GM21390 (cell line): ENCODE measurements around the gene KRT83.
A peak's percentile ranks its signal among the peaks of the same experiment; 100 is the strongest.

Source experiments
- ATAC-seq: cut with Tn5 transposase; IDR thresholded peaks from one replicate; pipeline ENCODE4 v1.9.1; 2021; ENCODE audit not compliant: unreplicated experiment

Gene KRT83

DNA sequence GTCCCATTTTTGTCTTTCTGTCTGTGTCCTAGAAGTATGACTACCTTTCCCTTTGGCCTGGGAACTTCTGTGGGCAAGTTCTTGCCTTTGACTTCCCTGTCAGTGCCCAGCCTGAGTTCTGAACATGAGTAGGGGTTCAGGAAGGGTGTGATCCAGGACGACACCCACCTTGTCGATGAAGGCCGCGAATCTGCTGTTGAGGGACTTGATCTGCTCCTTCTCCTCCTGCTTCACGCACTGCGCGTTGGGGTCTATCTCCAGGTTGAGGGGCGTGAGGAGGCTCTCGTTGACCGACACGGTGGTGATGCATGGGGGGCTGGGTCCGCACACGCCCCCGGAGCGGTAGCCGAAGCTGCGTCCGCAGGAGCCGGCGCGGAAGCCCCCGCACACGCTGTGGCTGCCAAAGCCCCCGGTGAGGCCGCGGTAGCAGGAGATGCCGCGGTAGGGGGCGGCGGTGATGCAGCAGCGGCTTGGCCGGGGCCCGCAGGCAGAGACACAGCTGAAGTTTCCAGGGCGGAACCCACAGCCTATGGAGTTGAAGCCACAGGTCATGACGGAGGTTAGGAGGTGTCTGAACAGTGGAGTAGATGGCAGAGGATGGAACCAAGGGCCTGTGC lies at the start of gene KRT83:
Gene KRT83 (minus strand): TSS at position 615 of the 617 bp plus-strand sequence. CDS start 63 bp downstream, at position 552.
- ATAC-seq: no peak

DNA sequence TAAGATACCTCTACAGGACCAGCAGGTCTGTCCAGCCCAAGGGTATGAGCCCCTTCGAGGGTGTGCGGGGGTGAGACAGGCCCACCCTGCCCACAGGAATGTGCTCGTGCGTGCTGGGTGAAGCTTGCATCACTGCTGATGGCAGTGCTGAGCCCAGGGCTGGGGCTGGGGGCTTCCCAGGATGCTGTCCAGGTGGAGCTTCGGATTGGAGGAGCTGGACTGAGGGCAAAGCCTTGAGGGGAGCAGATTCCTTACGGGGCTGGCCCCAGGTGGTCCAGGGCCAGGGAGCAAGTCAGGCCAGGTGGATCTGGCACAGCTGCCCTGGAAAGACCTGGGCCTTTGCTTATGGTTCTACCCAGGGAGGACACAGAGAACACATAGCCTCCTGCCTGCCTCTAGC lies 48.6 kb upstream of the KRT83 start:
- ATAC-seq: no peak

DNA sequence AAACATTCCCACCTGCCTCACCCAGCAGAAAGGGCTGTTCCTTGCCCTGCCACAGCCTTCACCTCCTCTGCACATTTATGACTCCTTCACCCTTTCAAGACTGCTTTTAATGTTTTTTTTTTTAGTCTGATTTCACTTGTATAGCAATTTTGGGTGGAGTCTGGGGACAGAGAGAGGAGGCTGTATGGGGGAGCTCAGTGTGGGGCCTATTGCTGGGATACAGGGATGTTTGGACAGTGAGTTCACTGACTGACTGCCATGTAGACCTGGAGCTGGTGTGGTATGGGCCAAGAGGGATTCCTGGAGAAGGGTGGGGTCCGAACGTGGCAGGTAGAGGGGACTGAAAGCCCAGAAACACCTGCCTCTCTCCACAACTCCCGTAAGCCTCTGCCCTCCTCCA lies 48.0 kb upstream of the KRT83 start:
- ATAC-seq: no peak

DNA sequence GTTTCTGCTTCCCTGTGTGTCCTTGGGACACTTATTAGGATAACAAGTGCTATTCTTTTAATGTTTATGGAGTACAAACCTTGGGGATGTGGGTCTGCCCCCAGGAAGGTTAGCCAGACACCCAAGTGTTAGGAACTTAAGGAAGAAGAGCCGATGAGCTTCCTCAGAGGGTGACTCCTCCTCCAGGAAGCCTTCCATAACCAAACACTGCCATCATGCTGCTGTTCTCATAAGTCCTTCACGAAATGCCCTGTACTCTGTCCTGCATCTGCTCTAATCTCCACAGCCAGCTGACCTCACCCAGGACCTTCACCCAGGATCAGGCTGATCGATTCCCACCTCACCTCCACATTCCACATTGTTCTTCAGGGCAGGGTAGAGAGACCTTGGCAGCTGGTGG lies 47.3 kb upstream of the KRT83 start:
- no peak for ATAC-seq

DNA sequence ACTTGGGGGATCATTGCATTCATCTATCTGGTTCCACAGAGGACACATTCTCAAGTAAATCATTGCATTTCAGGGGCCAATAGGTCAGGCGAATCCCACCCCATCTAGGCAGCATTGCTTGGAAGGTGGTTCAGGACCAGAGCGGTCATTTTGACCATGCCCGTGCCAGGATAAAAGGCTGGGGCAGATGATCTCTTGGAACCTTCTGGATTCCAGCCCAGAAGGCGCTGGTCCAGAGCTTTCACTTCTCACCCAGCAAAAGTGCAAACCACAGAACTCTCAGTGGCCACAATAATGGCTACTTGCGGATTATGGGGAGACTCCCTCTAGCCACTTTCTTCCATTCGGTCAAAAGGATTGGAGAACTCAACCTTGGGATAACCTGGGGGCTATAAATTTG lies 46.7 kb upstream of the KRT83 start:
- ATAC-seq: no peak

DNA sequence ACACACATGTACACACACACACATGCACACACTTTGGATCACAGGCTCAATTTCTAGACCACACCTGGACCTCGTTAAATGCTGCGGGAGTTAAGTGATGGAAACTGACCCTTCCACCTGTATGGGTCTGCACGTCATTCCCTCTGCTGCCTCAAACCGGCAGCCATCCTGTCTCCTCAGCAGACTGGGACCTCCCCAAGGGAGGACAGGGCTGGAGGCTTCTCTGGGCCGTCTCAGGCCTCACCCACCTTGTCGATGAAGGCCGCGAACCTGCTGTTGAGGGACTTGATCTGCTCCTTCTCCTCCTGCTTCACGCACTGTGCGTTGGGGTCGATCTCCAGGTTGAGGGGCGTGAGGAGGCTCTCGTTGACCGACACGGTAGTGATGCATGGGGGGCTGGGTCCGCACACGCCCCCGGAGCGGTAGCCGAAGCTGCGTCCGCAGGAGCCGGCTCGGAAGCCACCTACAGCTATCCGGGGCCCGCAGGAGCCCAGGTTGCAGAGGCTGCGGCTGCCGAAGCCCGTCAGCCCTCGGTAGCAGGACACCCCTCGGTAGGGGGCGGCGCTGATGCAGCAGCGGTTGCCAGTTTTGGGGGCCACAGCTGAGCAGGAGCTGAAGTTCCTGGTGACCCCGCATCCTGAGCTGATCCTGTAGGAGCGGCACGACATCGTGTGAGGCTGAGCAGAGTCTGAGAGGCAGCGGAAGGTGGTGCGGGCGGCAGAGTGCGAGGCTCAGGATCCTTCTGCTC lies 45.7 kb upstream of the KRT83 start, which contains the start of gene KRT85:
Gene KRT85 (minus strand): TSS at position 744 of the 748 bp plus-strand sequence. CDS start 76 bp downstream, at position 668.
- no peak for ATAC-seq

DNA sequence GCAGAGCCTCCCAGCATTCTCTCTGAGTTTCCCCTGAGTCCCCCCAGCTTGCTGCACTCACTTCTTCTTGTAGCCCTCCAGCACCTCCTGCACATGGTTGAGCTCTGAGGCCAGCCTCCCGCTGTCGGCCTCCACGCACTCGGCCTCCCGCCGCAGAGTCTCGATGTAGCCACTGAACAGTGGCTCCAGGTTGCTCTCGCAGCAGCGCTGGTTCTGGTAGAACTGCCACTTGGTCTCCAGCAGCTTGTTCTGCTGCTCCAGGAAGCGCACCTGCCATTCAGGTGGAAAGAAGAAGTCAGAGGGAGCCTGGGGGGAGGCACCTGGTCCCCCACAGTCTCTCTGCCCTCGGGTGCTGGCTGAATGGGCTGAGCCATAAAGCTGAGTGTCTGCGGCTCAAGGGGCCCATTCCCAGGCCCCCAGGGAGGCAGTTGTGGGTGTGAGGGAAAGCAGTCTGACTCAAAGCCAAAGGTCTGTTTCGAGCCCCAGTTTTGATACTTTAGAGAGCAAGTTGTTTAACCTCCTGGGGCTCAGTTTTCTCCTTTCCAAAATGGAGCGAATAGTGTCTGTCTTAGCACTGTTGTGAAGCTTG lies 43.8 kb upstream of the KRT83 start:
- no peak for ATAC-seq

DNA sequence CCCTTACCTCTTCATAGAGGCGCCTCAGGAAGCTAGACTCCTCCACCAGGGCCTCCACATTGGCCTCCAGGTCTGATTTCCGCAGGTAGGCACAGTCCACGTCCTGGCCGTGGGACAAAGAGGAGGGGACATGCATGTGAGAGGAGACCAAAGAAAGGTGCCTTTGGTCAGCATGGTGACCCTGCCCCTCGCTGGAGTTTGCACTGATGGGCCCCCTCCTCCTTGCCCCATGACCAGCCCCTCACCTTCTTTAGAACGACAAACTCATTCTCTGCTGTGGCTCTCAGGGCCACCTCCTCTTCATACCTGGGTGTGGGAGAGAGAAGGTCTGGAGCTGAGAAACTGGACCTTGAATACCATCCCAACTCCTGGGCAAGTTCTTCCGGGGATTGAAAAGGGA lies 42.9 kb upstream of the KRT83 start:
- no peak for ATAC-seq

DNA sequence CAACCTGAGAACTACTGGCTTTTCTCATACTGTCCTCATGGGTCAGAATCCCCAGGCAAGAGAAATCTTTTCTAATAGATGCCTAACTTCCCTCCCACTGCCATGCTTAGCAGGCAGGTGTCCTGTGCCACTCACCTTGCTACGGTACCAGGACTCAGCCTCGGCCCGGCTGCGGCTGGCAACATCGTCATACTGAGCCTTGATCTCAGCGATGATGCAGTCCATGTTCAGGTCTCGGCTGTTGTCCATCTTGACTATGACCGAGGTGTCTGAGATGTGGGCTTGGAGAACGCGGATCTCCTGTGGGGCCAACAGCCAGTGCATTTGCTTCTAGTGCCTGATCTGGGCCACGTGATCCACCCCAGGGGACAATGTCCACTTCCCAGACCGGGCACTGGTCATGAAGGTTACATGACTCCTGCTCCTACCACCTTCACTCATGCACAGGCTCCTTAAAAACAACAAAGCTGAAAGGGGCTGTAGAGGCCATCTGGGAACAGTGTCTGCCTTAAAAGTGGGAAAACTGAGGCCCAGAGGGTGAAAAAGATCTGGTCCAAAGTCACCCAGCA lies 42.0 kb upstream of the KRT83 start:
- no peak for ATAC-seq

DNA sequence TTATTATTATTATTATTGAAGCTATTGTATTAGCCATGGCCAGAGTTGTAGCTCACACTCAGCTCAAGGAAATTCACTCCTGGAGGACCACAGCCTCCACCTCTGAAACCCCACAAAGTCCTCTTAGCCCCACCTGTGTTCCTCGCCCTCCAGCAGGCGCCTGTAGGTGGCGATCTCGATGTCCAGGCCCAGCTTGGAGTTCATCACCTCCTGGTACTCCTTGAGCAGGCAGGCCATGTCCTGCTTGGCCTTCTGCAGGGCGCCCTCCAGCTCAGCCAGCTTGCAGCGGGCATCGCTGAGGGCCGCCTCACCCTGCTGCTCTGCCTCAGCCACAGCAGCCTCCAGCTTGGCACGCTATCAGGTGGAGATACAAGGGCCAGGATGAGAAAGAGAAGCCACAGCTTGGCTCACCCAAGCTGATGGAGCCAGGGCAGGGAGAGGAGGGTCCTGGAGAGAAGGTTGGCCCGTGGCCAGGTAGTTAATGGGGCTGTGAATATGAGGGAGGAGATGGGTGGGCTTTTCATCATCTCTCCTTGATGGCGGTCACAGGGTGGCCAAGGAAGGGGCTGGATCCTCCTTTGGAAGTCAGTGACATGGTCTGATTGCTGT lies 41.0 kb upstream of the KRT83 start:
- ATAC-seq: no peak

DNA sequence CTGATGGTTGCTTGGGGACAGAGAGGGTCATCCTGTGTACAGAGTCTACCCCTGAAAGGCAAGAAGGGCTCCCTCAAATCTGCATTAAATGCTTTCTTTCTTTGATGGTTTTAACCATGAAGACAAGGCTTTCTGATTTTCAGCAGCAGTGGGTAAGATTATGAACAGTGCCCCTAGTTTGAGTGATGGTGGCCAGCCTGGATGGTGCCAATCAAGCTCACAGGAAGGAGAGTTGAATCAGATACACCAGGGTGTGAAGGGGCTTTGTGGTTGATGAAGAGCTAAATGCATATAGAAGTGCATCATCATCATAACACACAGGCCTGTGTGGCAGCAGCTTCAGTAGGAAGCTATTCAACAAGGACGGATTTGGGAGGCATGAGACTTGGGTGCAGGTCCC lies 40.4 kb upstream of the KRT83 start:
- no peak for ATAC-seq

DNA sequence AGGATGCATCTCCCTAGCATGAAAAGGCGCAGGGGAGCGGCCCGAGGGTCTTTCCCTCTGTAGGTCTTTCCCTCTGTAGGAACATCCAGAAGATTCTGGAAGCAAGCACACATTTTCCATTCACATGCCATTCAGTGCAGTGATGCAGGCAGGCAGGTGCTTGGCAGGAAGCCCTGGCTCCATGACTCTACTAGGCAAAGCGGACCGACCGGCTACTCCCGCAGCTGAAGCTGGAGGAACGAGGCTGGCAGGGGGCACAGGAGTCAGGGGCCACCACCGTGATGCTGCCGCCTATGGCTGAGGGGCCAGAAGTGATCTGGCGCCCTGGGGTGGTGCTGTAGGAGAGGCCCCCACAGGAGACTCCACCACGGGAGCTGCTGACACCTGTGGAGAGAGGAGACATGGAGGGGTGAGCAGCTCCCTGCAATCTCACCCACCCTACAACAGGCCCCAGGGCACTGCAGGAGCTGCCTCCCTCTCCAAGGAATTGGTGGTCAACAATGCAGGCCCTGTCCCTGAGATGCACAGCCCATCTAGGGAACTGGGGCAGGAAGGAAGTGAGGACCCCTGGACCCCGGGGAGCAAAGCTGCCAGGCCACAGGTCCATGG lies 39.6 kb upstream of the KRT83 start:
- no peak for ATAC-seq

DNA sequence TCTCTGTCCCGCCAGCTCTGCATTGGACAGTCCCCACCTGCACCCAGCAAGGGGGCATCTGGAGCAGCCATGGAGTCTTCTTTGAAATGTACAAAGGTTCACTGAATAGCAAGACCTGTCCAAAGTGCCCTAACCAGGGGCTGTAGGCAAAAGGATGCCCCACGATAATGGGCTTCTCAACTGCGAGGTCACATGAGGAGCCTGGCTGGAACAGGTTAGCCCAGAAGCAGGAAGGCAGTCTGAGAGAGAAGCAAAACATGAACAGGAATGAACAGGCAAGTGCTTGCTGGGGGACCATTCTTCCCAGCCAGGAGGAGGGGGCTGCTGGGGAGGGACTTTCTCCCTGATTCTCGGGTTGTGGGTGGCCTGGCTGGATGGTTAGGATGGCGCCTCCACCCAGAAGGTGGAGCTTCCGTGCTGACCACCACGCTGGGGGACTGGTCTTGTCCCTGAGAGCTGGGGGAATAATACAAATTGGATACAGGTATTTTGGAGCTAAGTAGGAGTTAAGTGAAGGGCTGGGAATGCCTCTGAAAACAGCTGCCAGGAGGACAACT lies 39.0 kb upstream of the KRT83 start:
- ATAC-seq: no peak

DNA sequence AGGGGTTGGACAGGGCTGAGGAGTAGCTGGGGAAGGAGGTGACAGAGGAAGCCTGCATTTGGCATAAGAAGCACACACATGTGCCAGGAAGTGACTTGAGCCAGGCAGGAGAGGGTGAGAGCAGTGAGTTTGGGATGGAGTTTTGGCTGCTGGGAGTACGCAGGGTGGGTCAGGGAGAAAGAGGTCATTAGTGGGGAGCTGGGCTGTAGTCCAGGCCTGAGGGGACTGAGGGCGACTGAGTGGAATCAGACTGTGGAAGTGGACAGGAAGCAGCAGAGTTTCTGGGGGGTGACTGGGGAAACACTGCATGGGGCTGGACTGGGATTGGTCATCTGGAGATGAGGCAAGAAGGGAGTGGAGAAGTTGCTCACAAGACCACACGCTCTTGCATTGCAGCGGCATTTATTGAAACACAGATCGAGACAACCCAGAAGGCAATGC lies 38.4 kb upstream of the KRT83 start:
- no peak for ATAC-seq

DNA sequence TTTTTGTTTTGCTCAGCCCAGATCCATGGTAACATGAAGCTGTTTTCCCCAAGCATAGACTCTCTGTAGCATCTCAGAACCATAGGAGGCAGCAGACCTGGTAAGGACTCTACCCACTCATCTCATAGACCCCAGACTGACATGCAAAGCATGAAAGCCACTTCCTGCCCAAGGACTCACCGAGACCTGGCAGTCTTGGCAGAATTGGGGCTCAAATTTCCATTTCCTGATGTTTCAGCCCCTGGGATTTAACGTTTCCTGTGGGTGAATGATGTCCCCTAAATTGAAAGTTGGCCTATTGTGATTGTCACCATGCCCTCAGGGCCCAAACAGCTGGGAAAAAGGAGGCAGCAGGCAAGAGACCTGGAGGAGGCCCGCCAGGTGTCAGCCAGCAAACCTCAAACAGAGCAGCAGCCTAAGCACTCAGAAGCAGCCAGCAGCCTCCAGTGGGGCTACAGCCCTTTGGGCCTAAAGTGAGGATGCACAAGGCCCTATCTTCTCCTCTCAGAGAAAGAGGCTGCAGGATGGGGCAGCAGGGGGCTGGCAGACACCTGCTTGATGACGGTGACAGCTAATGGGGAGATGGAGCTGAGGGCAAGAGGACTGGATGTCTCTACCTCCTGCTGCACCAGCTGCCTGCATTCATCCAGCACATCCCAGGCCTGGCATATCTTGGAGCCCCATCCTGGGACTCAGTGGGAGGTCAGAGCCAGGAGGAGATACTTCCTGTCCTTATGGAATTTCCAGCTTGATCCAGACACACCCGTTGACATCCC lies 37.6 kb upstream of the KRT83 start:
- peak; percentile 96 for ATAC-seq

DNA sequence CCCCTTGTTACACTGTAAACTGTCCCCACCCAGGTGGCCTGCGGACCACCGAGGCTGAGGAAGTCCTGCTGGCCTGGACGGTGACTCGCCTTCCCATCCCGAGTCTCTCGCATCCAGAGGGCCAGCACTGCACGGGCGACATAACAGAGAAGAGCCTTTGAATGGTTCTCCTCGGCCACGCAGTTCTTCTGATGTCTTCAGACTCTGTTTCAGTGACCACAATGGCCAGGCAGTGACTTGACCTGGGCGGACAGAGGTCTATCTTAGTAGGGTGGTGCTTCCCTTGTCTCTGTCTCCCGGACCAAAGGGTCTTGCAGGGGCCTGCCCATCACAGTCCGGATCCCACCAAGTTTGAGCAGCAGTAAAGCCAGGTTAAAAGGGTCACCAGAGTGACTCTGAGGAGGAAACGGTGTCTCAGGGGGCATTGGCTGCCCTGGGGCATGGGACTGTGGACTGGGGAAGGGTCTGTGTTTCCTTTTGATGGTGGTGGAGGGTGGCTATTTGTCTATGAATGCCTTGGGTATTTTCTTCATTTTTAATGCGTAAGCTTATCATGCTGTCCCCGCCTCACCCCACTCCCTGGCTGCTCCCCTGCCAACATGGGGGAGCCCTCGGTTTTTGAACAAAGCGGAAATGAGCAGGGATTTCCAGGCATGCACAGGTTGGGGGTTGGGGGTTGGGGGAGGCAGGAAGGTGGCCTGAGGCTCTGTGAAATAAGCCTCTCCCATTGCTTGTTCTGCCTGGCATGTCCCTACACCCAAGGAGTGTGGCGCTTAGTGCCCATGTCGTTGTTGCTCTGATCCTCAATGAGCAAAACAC lies 35.8 kb upstream of the KRT83 start:
- ATAC-seq: no peak

DNA sequence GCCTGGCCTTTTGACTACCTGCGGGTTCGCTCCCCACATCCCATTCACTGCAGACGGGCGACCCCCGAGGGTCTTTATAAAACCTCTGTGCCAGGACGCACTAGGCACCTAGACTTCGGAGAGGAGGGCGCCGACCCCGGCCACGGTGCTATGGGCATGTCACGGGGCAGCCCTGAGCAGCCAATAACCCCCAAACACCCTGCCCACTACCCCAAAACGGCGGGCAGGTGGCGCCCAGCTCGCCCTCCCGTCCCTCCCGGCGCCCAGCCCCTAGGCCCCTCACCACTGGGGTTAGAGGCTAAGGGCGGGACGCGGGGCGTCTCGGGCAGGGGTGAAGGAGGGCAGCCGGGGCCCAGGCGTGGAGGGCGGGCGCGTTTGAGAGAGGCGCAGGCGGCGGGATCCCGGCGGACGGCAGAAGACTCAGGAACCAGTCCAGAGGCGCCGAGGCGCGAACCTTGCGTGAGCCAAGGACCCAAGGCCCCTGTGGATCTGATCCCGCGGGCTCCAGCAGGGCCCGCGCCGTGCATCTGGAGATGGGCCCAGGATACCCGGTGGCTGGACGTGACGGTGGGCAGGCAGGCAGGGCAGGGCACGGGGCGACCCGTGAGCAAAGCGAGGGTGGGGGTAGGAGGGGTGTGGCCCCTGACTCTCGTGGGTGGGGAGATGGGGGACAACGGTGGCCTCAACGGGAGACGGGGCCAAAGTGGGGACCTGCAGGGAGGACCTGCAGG lies 35.0 kb upstream of the KRT83 start:
- no peak for ATAC-seq

DNA sequence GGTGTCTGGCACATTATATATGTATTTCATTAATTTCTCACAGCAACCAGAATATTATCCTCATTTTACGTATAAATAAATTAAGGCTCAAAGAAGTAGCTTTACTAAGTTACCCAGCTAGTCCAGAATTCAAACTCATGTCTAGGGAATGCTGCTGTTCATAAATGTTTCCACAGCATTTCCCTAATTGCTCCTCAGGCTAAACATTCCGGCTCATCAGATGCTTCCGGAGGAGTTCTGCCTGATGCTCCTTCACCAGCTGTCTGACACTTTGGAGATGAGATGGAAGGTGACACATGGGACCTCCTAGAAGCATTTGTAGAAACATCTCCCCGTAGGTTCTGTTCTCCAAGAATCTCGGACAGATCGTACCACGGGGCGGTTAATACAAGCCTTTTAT lies 34.0 kb upstream of the KRT83 start:
- ATAC-seq: no peak
